ENCODE data around the gene DDR2. TPM values are rescaled to one million over a fixed set of nuclear protein-coding genes. Genes with fewer than 3 reads are reported as not detected.

Gene DDR2
- total RNA-seq, 1 donor from 2014 or later = 0.09 TPM

GRCh38 chr1:162670928-162671663 lies 38.8 kb downstream of the DDR2 start:
- peaks cover 2% of the 10 kb centered on the region for H3K27me3 Mint-ChIP-seq
- no peak for ATAC-seq (ENCODE audit: low read depth)
- H3K9me3 Mint-ChIP-seq = no peaks in the 10 kb centered on the region
- CTCF ChIA-PET = no interaction called here
- H3K4me3 Mint-ChIP-seq = no peak overlapping the region
- TF ChIP-seq, protein P1, sequence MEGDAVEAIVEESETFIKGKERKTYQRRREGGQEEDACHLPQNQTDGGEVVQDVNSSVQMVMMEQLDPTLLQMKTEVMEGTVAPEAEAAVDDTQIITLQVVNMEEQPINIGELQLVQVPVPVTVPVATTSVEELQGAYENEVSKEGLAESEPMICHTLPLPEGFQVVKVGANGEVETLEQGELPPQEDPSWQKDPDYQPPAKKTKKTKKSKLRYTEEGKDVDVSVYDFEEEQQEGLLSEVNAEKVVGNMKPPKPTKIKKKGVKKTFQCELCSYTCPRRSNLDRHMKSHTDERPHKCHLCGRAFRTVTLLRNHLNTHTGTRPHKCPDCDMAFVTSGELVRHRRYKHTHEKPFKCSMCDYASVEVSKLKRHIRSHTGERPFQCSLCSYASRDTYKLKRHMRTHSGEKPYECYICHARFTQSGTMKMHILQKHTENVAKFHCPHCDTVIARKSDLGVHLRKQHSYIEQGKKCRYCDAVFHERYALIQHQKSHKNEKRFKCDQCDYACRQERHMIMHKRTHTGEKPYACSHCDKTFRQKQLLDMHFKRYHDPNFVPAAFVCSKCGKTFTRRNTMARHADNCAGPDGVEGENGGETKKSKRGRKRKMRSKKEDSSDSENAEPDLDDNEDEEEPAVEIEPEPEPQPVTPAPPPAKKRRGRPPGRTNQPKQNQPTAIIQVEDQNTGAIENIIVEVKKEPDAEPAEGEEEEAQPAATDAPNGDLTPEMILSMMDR (IDR thresholded peaks at IDR 0.05) = no peak
- DNase-seq = no peak
- intact Hi-C loops (cut with micrococcal nuclease) = no loop called here
- H3K36me3 Mint-ChIP-seq (ENCODE audit: low read depth) = no peaks in the 10 kb centered on the region
- no peak overlapping the region for H3K27ac Mint-ChIP-seq
- POLR2A ChIA-PET = no interaction called here
- no peaks in the 10 kb centered on the region for H3K4me1 Mint-ChIP-seq

DNA sequence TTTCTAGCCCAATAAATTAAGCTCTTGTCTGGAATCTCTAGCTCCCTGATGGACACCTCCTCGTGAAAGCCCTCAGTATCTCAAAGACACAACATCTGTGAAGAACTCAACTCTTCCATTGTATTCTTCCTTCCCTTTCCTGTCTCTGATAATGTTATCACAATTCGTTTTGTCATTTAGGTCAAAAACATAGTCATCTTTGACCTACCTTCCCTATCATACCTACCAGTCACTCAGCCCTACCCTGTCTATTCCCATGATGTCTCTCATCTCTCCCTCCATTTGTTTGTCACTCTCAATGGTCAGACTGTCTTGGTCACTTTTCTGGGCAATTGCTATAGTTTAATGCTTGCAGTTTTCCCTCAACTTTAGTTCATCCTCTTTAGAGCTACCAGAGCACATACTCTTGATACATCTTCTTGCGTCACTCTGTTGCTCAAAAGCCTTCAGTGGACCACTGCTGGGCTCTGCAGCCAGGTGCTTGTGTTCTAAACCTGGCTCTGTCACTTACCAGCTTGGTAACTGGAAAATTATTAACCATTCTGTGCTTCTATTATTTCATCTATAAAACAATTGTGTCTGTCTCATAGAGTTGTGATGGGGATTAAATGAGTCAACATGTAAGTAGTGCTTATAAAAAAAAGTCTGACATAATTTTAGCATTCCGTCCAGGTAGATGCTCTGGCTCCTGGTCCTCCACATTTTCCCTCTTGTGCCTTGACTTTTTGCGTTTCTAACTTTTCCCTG lies 39.6 kb downstream of the DDR2 start:
- no peak overlapping the region for H3K4me3 Mint-ChIP-seq

DNA sequence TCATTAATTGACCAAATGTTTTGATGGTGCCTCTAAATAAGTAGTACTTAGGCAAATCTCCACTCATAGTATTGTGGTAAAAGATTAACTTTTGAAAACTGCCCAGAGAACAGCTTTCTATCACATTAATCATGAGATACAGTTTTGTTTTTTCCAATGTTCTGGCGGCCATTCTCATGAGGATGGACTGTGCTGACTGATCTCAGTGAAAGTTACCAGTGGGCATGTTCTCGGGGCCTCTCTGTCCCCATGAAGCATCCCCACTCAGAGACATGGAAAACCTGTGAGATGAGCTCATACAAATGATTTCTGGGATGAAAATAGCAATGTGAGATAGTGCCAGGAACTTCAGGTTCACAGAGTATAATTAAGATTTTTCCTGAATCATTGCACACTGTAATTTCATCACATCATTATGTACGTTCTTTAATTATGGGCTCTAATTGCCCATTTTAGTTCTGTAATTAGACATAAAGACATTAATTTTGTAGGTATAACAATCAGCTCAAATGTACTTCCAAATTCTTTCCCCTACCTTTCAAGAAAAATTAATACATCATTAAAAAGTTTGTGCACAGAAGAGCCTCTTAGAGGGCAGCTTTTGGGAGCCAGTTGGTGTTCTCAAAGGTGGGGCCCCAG lies 40.5 kb downstream of the DDR2 start:
- Mint-ChIP-seq H3K4me1 (no peaks in the 10 kb centered on the region), H3K9me3 (no peaks in the 10 kb centered on the region), H3K27me3 (no peaks in the 10 kb centered on the region), H3K36me3 (ENCODE audit: low read depth) (no peaks in the 10 kb centered on the region), H3K4me3 (no peak overlapping the region), H3K27ac (no peak overlapping the region)
- ChIA-PET POLR2A (no interaction called here), CTCF (no interaction called here)
- no peak for ATAC-seq (ENCODE audit: low read depth)
- TF ChIP-seq, protein P1 (IDR thresholded peaks at IDR 0.05) = no peak
- intact Hi-C loops (cut with micrococcal nuclease) = no loop called here
- DNase-seq = no peak

More for the DNA sequence above, 39.6 kb downstream of the DDR2 start:
- ChIA-PET POLR2A (no interaction called here), CTCF (no interaction called here)
- Mint-ChIP-seq H3K27me3 (no peaks in the 10 kb centered on the region), H3K9me3 (no peaks in the 10 kb centered on the region), H3K36me3 (ENCODE audit: low read depth) (no peaks in the 10 kb centered on the region), H3K4me1 (no peaks in the 10 kb centered on the region), H3K27ac (no peak overlapping the region)
- intact Hi-C loops (cut with micrococcal nuclease) = no loop called here
- TF ChIP-seq, protein P1 (IDR thresholded peaks at IDR 0.05) = no peak
- DNase-seq (no peak), ATAC-seq (ENCODE audit: low read depth) (no peak)

- no peak overlapping the region for H3K4me3 Mint-ChIP-seq
- intact Hi-C loops (cut with micrococcal nuclease) = no loop called here
- CTCF ChIA-PET = no interaction called here
- no peak for DNase-seq
- H3K36me3 Mint-ChIP-seq (ENCODE audit: low read depth) = no peaks in the 10 kb centered on the region
- no peaks in the 10 kb centered on the region for H3K4me1 Mint-ChIP-seq
- POLR2A ChIA-PET = no interaction called here
- H3K9me3 Mint-ChIP-seq = no peaks in the 10 kb centered on the region
- no peak for ATAC-seq (ENCODE audit: low read depth)
- no peak overlapping the region for H3K27ac Mint-ChIP-seq
- H3K27me3 Mint-ChIP-seq = no peaks in the 10 kb centered on the region
- TF ChIP-seq, protein P1 (IDR thresholded peaks at IDR 0.05) = no peak
Measured at GRCh38 chr1:162674034-162674608, 41.9 kb downstream of the DDR2 start.

DNA sequence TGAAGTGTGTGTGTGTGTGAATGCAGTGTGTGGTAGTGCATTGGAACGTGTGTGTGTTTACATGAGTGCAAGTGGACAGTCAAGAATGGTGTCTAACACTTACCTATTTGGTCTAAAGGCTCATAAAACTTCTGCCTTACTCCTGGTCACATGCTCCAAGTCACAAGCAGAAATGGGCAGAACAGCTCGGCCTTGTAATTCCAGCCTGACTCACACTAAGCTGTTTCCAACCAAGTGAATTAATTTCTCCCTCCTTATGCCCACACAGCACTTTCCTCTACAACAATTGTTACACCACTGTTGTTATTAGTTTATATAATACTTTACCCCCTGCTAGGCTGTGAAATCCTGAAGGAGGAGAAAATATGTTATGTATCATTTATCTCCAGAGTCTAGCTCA lies 43.8 kb downstream of the DDR2 start:
- H3K27ac Mint-ChIP-seq = no peak overlapping the region
- no peaks in the 10 kb centered on the region for H3K4me1 Mint-ChIP-seq
- TF ChIP-seq, protein P1 (IDR thresholded peaks at IDR 0.05) = no peak
- no peak overlapping the region for H3K4me3 Mint-ChIP-seq
- H3K9me3 Mint-ChIP-seq = peaks cover 1% of the 10 kb centered on the region
- H3K36me3 Mint-ChIP-seq (ENCODE audit: low read depth) = no peaks in the 10 kb centered on the region
- intact Hi-C loops (cut with micrococcal nuclease) = no loop called here
- ATAC-seq (ENCODE audit: low read depth) (no peak), DNase-seq (no peak)
- no peaks in the 10 kb centered on the region for H3K27me3 Mint-ChIP-seq
- ChIA-PET POLR2A (no interaction called here), CTCF (no interaction called here)
